OCI-LY3 (cell line): ENCODE results near the gene WDPCP.

Experiments used
- EZH2phosphoT487 ChIP-seq: fragments of 200-600 bp; shearing (Covaris generic); IDR thresholded peaks from 2 replicates; pipeline ENCODE4 v1.6.1; 2018; ENCODE audit warnings: antibody characterized with exemption, mixed run types, low read depth
- TF ChIP-seq, protein P1 (sequence below): fragments of 200-600, 300-600 bp; sonication (generic); IDR thresholded peaks from 2 replicates; pipeline ENCODE4 v1.5.1; 2014; ENCODE audit warnings: antibody characterized with exemption, low read length, low read depth

DNA sequence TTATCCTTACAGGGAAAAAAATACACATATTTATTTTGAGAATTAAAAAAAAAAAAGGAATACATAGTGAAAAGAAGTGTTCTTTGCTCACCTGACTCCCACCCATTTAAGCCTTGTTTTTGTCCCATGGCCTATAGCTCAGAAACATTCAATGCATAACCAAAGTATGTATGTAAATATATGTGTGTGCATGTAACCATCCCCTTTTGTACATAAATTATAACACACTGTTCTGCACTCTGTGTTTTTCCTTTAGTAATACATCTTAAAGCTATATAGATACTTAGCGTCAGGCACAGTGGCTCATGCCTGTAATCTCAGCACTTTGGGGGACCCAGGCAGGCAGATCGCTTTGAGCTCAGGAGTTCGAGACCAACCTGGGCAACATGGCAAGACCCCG is 22.2 kb upstream of the WDPCP start:
- TF ChIP-seq, protein P1, sequence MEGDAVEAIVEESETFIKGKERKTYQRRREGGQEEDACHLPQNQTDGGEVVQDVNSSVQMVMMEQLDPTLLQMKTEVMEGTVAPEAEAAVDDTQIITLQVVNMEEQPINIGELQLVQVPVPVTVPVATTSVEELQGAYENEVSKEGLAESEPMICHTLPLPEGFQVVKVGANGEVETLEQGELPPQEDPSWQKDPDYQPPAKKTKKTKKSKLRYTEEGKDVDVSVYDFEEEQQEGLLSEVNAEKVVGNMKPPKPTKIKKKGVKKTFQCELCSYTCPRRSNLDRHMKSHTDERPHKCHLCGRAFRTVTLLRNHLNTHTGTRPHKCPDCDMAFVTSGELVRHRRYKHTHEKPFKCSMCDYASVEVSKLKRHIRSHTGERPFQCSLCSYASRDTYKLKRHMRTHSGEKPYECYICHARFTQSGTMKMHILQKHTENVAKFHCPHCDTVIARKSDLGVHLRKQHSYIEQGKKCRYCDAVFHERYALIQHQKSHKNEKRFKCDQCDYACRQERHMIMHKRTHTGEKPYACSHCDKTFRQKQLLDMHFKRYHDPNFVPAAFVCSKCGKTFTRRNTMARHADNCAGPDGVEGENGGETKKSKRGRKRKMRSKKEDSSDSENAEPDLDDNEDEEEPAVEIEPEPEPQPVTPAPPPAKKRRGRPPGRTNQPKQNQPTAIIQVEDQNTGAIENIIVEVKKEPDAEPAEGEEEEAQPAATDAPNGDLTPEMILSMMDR: no peak
- no peak for TF ChIP-seq EZH2phosphoT487
